ENCODE data around the gene MAP3K14. TPM values are rescaled to one million over a fixed set of nuclear protein-coding genes. Genes with fewer than 3 reads are reported as not detected.
"Not testable (repeated sequence)": the region's sequence is repeated elsewhere in the genome, so short reads cannot be mapped to it uniquely, and the experiment has no call there.

Gene MAP3K14
- total RNA-seq, result 27.8 and 28.6 TPM in 2 replicates

DNA sequence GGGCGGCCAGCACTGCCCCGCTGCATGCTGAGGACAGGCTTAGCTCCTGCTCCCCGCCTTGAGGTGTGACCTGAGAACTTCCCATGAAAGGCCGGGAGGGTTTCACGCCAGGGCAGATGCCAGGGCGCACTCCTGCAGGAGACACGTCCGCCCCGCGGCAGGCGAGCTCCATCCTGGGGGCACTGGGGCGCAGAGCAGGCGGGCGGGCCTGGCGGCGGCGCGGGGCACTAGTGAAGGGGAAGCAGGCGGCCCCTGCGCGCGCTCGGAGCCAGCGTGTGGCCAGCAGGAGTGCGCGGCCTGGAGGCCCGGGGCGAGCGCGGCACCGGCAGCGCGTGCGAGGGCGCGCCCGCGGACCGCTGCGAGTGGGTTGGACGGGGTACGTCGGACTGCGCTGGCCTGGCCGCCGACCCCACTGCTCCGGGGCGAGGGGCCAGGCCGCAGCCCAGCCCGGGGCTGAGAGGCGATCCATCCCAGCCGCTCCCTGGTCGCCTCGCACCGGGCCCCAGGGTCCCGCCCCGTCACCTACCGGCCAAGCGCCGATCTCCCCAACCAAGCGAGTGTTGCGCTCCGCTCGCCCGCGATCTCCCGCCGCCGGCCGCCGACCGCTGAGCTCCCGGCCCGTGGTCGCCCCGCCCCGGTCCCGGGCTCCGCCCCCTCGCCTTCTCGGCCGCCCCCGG, at the start of gene MAP3K14:
TSS of gene MAP3K14 (minus strand) at position 587 of the 677 bp plus-strand sequence. CDS start 26,275 bp downstream, outside the sequence.
- intact Hi-C loops (cut with micrococcal nuclease), result loop anchor here (1.0 to 5.0 kb wide), 9 partner anchors 14 to 255 kb away; partner anchors contain the start of genes HEXIM1, HEXIM2 and NMT1

DNA sequence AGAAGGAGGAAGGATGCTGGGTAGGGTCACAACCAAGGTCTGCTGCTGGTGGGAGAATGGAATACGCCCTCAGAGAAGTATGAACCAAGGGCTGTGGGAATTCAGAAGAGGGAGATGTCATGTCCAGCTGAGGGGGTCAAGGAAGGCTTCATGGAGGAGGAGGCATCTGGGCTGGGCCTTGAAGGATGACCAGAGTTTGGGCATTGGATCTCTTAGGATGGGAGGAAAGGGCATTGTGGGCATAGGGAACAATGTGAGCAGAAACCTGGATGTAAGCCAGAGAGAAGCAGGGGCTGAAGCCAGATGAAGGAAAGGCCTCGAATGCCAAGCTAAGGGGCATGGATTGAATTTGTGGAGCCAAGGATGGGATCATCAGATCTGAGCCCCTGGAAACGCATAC, 49.2 kb upstream of the MAP3K14 start:
- intact Hi-C loops (cut with micrococcal nuclease), result no loop called here

DNA sequence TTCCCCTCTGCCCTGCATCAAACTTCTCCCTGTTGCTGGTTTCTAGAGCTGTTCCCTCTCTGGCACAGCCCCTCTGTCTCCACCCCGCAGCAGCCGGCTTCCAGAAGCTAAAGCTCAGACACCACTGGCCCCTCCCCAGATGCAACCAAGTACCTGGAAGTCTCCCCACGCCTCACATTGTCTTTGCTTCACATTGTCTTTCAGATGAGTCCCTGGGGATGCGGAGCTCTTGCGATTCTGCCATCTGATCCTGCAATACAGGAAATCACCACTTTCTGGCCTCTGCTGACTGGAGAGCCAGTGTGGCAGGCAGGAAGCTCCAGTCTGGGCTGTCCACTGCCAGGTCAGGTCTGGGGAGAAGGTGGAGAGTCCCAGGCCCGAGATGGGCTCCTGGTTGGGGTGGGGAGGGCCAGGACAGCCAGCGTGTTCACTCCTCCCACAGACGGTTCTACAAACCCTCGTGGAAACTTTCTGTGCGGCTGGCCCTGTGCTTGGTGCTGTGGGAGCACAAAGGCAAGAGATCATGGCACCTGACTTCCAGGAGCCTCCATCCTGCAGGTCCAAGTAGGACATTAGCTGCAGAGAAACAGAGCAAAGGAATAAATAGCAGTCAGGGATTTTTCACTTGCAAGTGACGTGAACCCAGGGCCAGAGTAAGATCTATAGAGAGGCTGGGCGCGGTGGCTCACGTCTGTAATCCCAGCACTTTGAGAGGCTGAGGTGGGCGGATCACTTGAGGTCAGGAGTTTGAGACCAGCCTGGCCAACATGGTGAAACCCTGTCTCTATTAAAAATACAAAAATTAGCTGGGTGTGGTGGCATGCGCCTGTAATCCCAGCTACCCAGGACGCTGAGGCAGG, 47.9 kb upstream of the MAP3K14 start:
- intact Hi-C loops (cut with micrococcal nuclease), result no loop called here

DNA sequence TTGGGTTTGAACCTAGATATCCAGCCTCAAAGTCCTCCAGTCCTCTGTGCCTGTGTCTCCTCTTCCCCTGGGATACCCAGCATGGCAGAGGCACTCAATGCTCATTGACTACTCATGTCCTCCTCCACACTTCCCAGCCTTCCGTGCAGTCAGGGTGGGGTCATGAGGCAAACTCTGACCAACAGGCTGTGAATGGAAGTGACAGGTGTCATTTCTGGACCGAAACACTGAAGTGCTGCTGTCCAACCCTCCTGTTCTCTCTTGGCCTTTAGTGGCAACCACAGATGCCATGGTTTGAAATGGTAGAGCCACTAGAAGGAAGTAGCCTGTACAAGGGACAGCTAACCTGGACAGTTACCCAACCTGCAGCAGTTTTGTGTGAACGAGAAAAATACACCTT, 46.7 kb upstream of the MAP3K14 start:
- intact Hi-C loops (cut with micrococcal nuclease), result no loop called here

DNA sequence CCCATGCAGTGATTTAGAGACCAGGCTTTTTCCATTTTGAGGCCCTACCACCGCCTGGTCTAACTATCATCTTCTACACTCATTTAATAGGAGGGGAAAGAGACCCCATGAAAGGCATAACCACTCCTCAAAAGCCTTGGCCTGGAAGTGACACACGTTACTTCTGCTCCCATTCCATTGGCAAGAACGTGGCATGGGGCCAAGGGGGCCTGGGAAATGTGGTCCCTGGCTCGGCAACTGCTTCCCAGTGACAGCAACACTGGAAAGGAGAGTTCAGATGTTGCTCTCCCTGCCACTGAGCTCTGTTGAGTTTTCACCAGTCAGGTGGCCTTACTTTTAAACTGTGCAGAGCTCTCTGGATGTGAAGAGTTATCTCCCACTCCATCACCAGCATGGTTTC, 45.2 kb upstream of the MAP3K14 start:
- intact Hi-C loops (cut with micrococcal nuclease), result no loop called here

DNA sequence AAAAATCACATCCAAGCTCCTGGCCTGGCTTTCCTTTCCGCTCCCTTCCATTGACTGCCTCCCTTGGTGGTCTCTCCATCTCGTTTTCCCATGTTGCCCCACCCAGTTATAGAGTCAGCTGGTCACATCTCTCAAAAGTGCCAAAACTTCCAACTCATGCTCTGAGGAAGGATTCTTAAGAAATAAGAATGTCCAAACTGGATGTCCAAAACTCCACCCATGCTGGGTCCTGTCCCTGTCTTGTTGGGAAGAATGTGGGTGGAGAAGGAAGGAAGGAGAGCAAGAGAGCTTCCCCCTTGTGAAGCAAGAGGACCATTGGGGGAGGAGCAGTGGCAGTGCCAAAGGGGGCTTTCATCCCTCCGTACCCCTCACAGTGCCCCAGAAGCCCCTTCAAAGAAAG, 44.6 kb upstream of the MAP3K14 start:
- intact Hi-C loops (cut with micrococcal nuclease), result no loop called here

DNA sequence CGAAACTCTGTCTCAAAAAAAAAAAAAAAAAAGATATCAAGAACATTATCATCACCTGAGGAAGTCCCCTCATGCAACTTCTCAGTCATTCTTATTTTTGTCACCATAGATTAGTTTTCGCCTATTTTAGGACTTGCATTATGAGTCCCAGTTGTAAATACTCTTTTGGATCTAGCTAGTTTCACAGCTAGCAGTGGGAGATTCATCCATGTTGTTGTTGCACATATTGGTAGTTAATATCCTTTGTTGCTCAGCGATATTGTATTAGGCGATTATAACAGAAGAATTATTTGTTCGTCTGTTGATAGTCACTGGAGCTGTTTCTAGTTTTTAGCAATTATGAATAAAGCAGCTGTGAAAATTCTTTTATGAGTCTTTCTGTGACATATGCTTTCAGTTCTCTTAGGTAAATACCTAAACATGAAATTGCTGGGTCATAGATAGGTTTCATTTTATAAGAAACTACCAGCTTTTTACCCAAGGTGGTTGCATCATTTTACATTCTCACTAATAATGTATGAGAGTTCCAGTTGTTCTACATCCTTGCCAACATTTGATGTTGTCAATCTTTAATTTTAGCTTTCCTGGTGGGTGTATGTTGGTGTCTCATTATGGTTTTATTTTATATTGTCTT, 40.7 kb upstream of the MAP3K14 start:
- intact Hi-C loops (cut with micrococcal nuclease), result no loop called here

DNA sequence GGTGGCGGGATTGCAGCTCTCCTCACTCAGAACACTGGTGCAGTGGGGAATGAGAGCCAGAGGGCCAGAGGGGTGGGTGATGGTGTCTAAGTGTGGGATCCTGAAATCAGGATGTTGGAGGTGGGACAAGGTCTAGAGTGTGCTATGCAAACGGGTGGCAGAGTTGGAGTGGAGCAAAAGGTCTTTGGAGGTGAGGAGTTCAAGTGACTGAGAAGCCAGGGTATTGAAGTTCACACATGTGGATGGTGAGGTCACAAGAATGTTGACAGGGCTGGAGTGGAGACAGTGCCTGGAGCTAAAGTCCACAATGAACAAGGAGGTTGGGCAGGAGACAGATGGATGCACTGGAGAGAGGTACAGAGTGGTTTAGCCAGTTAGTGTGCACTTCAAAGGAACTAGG, 38.3 kb upstream of the MAP3K14 start:
- intact Hi-C loops (cut with micrococcal nuclease), result no loop called here

DNA sequence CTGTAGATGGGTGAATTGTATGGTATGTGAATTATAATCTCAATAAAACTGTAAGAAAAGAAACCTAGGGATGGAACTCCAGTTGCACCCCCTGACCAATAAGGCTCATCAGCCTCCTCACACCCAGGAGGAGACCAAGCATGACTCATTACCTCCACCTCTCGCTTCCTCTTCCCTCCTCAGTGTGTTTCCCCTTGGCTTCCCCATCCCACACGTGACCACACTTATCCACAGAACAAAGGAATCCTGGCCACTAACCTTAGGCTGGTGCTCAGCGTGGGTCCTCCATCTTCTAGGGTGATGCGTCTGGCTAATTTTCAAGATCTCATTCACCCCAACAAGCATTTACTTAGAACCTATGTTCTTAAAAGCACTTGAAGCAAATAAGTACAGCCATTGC, 36.2 kb upstream of the MAP3K14 start:
- intact Hi-C loops (cut with micrococcal nuclease), result no loop called here

DNA sequence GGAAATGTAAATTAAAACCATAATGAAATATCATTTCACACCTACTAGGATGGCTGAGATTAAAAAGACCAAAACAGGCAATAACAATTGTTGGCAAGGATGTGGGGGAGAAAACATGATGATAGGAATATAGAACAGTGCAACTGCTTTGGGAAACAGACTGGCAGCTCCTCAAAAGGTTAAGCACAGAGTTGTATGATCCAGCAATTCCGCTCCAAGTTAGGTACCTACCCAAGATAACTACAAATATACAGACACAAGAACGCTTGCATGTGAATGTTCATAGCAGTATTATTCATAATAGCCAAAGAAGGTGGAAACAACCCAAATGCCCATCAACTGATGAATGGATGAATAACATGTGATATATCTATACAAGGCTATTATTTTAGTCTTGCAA, 35.0 kb upstream of the MAP3K14 start:
- intact Hi-C loops (cut with micrococcal nuclease), result no loop called here

DNA sequence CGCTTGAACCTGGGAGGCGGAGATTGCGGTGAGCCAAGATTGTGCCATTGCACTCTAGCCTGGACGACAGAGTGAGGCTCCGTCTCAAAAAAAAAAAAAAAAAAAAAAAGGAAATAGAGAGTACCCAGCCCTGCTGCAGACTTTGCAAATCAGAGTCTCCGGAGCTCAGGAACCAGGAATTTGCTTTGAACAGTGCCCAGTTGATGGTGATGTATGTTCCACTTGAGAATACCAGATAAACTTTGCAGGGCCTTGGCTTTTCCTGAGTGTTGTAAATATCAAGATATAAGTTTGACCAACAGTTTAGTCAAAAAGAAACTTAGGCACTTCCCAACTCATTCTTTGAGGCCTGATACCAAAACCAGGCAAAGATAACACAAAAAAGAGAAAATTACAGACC, 30.6 kb upstream of the MAP3K14 start:
- intact Hi-C loops (cut with micrococcal nuclease), result no loop called here

DNA sequence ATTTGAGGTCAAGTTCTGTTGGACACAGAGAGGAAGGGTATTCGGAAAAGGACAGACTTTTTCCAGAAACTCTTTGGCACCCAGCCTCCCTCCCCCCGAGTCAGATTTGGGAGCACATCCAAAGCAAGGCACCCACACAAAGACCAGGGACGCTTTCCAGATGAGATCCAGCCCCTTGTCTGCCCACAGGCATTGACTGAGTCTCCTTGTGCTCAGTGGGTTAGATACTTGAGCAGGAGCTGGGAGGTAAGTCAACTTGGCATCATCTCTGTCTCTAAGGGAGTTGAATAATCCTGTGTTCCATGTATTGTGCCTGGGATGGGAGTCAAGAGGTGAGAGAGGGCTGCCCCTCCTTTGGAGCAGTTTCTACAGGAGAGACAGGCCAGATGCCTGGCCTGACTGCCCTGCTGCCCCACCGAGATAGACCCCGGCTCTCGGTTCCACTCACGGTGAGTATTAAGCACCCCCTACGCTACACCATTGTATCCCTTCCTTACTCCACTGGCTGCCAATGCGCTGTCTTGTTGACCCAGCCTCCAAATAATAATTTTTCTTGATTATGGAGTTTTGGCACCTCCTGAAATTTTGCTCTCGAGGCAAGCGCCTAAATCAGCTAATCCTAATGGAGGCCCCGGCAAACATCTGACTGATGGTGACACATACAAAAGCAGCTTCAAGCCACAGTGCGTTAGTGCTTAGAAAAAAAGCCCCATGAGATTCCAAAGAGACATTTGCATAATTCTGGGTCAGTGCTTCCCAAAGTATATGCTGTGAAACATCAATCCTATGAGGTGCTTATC, 29.6 kb upstream of the MAP3K14 start:
- intact Hi-C loops (cut with micrococcal nuclease), result no loop called here

DNA sequence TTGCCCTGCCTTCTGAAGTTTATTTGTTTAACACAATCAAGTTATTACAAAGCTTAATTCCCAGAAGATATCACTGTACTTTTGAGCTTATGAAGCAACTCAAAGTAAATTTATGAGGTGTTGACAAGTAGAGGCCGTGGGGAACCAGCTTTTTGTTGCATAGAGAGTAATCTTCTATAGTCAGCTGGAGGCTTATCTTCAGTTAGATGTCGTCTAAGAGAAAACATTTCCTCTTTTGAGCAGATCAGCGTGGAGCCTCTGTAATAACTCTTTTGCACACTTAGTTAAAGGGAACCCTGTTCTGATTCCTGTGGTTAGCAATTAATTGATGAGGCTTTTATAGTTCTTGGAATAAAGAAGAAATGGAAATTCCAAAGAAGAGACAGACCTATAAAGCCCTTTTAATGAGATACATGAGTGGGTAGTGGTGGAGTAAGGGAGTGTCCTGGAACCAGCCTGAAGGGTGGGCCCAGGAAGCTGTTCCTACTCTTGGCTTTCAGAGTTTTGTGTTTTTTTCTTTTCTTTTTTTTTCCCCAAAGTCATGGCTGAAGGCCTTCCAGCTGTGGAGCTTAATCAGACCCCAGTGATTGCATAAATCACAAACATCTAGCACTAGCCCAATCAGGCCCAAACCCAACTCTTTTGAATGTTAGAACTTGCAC, 28.9 kb upstream of the MAP3K14 start:
- intact Hi-C loops (cut with micrococcal nuclease), result no loop called here

DNA sequence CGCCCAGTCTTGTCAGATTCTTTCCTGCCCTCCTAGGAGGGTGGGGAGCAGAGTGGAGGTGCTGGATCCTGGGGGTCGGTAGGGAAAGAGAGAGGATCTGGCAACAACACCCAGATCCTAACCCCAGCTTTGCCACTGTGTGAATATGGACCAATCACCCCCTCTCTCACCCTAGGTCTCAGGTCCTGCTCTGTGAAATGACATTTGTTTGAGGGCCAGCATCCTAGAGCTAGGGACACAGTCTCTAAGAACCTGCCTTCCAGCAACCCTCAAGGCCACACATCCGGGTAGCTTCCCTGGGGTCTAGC, 28.4 kb upstream of the MAP3K14 start:
- intact Hi-C loops (cut with micrococcal nuclease), result no loop called here

DNA sequence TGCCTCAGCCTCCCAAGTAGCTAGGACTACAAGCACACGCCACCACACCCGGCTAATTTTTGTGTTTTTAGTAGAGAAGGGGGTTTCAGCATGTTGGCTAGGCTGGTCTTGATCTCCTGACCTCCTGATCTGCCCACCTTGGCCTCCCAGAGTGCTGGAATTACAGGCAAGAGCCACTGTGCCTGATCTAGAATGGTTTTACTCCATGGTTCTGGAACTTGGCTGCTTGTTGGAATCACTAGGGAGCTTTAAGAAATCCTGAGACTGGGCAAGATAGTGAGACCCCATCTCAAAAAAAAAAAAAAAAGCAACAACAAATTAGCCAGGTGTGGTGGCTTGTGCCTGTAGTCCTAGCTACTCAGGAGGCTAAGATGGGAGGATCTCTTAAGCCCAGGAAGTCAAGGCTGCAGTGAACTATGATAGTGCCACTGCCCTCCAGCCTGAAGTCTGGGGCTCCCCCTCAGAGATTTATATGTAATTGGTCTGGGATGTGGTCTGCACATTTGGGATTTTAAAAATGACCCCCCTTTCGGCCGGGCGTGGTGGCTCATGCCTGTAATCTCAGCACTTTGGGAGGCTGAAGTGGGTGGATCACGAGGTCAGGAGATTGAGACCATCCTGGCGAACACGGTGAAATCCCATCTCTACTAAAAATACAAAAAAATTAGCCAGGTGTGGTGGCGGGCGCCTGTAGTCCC, 27.3 kb upstream of the MAP3K14 start:
- intact Hi-C loops (cut with micrococcal nuclease), result not testable (repeated sequence)

DNA sequence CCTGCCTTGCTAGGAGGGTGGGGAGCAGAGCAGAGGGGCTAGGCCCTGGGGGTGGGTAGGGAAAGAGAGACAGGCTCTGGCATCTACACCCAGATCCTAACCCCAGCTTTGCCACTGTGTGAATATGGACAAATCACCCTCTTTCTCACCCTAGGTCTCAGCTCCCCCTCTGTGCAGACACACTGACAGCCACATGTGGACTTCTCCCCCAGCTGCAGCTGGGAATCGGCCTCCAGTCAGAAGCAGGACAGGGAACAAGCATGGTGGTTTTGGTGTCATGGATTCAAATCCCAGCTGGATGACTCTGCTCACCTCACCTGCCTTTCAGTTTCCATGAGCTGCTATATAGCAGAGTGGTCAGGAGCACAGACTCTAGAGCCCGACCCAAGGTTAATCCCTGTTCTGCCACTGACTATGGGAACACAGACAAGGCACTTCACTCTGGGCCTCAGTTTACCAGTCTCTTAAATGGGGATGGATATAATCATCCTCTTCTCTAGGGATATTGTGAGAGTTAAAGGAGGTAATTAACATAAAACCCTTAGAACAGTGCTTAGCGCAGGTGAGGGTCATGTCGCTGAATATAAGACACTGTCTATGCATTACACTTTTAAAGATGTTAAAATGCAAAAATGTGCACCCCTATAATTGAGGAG, 26.2 kb upstream of the MAP3K14 start:
- intact Hi-C loops (cut with micrococcal nuclease), result no loop called here

DNA sequence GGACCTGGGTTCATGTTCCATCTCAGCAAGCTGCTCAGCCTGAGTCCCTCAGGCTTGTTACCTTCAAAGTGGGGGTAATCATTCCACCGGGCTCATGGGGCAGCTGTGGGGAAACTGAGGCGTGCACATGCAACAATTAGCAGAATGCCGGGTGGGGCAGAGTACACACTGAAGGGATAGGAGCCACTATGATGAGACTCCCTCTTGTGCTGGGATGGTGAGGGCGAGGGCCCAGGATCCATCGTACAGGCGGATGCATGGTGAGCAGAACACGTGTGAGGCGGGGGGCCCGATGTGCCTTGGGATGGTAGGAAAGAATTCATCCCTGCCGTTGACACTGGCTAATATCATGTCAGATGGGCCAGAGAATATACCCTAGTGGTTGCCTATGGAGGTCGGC, 25.5 kb upstream of the MAP3K14 start:
- intact Hi-C loops (cut with micrococcal nuclease), result no loop called here

DNA sequence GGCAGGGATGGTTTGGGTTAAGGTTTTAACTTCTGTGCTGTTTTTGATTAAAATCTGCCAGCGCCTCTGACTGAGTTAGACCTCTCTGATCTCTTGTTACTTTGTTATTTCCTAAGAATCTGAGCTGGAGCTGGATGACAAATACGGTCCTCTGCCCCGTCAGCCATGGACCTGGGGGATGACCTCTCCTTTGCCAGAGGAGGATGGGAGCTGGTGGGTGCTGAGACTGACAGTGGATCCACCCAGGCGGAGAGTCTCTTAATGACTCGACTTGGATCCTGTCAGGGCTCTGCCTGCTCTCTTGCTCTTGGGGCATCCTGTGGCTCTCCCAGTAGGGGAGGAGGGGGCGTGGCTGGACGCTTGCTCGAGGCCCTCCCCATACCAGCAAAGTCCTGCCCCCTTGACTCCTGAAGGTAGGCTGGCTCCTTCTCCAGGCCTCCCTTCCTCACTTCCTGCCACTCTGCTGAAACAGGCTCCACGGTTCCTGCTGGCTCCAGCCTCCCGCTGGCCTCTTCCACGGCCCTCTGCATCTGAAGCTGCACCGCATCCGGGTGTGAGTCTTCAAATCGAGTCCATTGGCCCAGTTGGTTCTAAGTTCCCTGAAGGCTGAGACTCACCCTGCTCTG, 24.8 kb upstream of the MAP3K14 start:
- intact Hi-C loops (cut with micrococcal nuclease), result no loop called here

Data from T-helper 2 cell treated with Interferon-gamma antibody and Interleukin-4, amounts not matched to agents 100 ng/mL and 5 ng/mL, for 36 hours (primary cell).